Hepatocyte (in vitro differentiated cells): ENCODE results near the gene SGO2.

Source experiments
- EZH2 ChIP-seq: fragments of 200-600 bp; sonication (generic); IDR thresholded peaks from 2 replicates; pipeline ENCODE4 v1.6.1; 2016; ENCODE audit warnings: antibody characterized with exemption, mild to moderate bottlenecking, borderline replicate concordance
- EZH2phosphoT487 ChIP-seq: fragments of 200-600 bp; sonication (generic); IDR thresholded peaks from one replicate; pipeline ENCODE4 v1.6.1; 2018; ENCODE audit warnings: antibody characterized with exemption, mild to moderate bottlenecking, low read depth, moderate library complexity; ENCODE audit not compliant: unreplicated experiment, severe bottlenecking
- TF ChIP-seq, protein P1 (sequence below): fragments of 200-600 bp; sonication (generic); IDR thresholded peaks from 2 replicates; pipeline ENCODE4 v1.5.1; 2016; ENCODE audit warnings: antibody characterized with exemption, mild to moderate bottlenecking; ENCODE audit not compliant: poor library complexity

DNA sequence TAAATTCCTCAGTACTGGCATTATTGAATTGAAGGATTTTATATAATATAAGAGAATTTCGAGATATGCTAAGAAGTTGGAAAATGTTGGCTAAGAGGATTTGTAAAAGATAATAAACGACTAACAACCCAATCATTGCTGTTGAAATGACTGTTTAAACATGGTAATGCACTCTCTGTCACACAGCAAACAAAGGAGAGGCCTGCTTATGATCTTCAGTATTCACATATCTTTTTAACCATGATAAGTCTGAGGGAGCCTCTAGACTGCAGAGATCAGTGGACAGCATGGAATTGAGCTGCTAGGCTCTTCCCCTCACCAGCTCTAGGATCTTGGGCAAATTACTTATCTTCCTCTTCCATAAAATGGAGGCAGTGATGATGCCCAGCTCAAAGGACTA lies 18.8 kb upstream of the SGO2 start:
- TF ChIP-seq, protein P1, sequence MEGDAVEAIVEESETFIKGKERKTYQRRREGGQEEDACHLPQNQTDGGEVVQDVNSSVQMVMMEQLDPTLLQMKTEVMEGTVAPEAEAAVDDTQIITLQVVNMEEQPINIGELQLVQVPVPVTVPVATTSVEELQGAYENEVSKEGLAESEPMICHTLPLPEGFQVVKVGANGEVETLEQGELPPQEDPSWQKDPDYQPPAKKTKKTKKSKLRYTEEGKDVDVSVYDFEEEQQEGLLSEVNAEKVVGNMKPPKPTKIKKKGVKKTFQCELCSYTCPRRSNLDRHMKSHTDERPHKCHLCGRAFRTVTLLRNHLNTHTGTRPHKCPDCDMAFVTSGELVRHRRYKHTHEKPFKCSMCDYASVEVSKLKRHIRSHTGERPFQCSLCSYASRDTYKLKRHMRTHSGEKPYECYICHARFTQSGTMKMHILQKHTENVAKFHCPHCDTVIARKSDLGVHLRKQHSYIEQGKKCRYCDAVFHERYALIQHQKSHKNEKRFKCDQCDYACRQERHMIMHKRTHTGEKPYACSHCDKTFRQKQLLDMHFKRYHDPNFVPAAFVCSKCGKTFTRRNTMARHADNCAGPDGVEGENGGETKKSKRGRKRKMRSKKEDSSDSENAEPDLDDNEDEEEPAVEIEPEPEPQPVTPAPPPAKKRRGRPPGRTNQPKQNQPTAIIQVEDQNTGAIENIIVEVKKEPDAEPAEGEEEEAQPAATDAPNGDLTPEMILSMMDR, result no peak
- no peak for TF ChIP-seq EZH2
- TF ChIP-seq EZH2phosphoT487, result no peak
